ENCODE measurements around the gene RPS6KA5.
"Not testable (repeated sequence)": the region's sequence is repeated elsewhere in the genome, so short reads cannot be mapped to it uniquely, and the experiment has no call there.

RPS6KA5 gene

DNA sequence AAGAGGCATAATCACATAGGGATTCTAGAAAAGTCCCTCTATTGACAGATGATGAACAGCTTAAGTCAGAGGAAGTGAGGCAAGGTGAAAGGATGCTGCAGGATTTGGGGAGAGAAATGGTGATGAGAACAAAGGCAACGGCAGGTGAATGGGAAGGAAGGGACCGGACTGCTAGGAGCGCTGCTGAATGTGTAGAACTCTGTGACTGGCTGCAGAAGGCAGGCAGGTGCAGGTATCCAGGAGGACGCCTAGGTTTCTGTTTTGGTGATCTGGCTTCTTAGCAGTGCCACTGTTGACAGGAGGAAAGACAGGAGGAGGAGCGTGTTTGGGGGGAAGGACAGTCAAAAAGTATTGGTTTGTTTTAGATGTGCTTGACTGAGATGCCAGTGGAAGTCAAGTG lies 185.8 kb downstream of the RPS6KA5 start:
- no peak for DNase-seq (ENCODE audit: low spot score)

DNA sequence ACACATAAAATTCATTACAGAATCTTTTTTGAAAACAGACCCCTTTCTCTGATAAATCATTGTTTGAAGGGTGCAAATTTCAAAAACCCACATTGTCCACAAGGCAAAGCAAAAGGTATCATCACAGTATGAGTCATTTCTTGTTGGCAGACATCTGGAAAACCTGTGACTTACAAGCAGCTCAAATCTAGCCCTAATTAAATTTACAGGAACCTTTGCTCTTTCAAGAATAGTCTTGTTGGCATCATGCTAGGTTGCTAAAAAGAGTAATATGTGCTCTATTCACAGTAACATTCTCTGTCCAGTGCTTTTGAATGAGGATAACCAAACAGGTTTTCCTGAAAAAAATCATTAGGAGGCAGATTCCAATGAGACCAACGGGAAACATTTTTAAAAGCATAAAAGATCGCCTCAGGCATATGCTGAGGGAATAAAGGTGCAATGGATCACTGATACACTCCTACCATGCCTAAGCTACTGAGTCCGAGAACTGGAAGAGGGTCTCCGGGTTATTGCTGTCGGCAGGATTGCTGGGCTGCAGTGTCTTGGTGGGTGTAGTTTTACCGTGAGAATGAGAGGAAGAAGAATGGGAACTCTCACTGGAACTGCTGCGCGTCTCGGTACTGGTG lies 188.7 kb downstream of the RPS6KA5 start:
- DNase-seq (ENCODE audit: low spot score): peak; percentile 2

DNA sequence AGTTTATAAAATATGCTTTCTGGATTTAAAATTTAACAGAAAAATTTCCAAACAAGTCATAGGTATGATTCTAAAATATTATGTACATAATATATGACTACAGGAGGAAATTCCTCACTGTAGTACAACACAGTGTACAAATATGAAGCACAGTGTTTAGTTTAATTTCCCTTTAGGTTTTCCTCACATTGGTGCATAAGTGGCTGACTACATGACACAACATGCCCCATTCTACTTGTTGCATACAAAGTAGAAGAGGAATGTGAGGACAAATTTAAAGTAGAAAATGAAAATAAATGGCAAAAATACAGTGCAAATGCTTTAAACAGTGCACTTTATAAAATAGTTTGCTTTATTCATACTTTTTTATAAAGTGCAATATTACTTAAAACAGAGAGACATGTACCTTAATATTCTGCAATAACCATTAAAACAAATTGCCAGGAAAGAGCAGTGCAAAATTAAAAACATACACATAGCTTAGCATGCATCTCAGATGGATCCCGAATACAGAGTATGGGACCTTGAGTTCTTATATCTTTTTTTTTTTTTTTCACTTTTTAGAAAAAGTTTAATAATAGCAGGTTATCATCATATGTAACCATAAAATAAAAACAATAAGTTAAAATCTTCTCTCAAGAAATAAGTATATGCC lies 189.4 kb downstream of the RPS6KA5 start:
- no peak for DNase-seq (ENCODE audit: low spot score)

DNA sequence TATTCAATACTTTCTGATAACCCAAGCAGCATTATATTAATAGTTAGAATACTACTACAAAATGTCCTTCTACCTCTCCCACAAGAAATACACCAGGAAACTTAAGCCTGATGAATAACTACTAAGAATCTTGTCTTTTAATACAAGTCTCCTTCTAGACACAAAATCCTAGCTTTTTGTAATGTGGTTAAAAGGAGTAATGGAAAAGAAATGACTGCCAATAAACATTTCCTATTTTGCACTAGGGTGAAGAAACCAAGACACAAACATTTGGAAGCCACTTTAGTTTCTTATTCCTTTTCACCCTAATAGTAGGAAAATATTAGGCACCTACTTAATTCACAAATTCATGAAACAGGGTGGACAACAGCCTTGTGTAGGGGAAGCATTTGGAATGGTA lies 192.9 kb downstream of the RPS6KA5 start:
- DNase-seq (ENCODE audit: low spot score): no peak

DNA sequence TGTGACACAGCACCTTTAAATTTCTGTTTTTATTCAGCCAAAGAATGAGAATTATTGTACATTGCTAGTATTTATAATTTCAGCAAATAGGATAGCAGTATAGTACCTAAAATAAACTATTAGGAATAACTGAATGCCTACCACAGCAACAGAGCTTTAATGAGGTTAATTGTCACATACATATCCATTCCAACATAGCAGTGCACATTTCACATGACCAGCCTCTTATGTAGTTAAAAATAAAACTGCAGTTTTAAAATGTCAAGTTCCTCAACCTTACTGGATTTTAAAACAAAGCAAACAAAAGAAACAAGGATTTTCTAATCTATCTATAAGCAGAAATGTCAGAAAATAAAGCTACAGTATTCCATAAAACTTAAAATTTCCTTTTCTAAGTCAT lies 193.6 kb downstream of the RPS6KA5 start:
- no peak for DNase-seq (ENCODE audit: low spot score)

DNA sequence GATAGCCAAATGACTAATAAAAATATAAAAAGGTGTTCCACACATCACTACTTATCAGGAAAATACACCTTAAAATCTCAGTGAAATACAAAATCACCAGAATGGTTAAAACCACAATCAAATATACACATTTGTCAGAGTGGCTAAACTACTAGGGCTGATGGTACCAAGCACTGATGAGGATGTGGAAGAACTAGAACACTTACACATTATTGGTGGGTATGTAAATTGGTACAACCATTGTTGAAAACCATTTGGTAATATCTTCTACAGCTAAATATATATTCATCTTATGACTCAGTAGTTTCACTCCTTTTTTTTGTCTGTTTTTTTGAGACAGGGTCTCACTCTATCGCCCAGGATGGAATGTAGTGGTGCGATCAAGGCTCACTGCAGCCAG lies 195.7 kb downstream of the RPS6KA5 start:
- DNase-seq (ENCODE audit: low spot score): no peak

DNA sequence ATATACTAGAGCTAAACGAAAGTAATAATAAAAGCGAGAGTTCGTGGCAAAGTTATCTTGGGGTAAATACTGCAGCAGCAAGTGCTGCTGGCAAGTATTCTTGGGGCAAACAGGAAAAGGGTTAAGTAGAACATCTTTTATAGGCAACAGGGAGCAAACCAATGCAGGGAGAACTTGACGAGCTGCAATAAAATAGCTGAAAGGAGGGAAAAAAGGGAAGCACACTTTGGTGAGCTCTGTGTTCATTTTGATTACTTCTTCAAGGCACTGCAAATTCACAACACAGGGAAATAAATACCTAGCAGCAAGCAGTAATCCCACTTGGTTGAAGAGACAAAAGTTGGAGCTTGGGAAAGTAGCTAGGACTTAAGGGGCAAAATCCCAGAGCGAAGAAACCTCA lies 201.9 kb downstream of the RPS6KA5 start:
- no peak for DNase-seq (ENCODE audit: low spot score)

DNA sequence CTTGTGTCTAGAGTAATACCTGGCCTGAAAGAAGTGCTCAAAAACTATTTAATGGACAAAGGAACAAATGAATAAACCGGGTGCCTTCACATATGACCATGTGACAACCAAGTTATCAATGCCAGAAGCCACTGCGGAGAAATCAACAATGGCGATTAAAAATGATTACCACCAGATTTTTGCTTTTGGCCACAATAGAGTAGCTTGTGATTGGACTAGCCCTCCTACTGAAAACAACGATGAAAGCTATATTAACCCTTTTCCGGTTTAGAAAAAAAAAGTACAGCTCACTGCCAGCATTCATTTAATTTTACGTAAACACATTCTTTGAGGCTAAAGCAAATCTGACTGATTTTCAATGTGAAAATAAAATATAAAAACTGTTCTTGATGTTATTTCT lies 202.6 kb downstream of the RPS6KA5 start:
- no peak for DNase-seq (ENCODE audit: low spot score)

DNA sequence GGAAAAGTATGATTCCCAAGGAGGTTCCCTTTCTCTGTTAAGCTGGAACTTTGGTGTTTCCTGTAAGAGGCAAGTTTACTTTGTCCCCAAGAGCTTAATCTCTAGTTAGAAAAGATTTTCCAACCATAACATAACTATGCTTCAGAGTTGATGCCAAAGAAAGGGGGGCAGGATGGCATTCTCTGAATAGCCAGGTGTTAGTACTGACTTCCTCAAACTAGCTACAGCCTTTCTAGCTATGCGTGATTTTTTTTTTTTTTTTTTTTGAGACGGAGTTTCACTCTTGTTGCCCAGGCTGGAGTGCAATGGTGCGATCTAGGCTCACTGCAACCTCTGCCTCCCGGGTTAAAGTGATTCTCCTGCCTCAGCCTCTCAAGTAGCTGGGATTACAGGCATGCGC lies 204.3 kb downstream of the RPS6KA5 start:
- not testable (repeated sequence) for DNase-seq (ENCODE audit: low spot score)

DNA sequence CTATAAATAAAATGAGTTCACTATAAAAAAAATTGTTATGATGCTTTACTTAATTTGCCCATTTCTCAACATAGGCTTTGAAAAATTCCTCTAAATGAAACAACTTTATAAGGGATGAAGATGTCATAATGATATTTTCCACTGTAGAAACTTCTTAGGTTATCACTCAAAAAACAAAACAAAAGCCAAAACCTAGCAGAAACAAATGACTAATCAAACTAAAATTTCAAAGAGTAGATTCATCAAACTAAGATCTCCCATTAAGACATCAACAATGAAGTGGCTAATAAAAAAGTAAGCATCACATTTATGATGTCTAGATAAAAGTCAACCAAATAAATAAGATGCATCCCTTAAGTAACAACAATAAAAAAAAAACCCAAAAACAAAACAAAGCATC lies 207.3 kb downstream of the RPS6KA5 start:
- DNase-seq (ENCODE audit: low spot score): no peak

DNA sequence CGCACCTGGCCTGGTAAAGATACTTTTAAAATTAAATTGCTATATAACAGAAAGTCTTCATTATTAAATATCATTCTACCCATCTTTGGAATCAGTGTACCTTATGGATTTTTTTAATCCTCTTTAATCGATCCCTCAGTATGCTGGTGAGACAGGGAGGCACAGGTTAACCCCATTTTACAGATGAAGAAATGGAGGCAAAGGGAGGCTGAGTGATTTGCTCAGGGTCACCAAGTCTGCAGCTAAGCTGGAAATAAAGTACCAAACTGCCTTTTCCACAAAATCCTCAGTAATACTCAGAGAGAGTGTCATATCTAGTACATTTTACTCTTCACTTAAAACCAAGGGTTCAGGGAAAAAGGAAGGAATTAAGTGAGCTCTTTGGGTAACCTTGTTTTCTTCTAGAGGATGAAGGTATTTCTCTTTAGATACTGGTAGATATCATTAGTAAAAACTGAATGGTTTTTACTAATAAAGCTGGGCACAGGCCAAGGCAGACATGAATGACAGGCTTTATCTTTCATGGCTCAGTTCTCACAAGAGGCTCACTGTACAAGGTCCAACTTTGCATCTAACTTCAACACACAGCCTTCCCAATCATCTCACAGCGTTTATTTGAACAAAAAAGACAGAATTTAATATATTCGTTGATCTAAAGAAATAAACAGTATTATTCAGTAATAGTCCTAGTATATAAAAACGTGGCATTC lies 209.0 kb downstream of the RPS6KA5 start:
- no peak for DNase-seq (ENCODE audit: low spot score)

DNA sequence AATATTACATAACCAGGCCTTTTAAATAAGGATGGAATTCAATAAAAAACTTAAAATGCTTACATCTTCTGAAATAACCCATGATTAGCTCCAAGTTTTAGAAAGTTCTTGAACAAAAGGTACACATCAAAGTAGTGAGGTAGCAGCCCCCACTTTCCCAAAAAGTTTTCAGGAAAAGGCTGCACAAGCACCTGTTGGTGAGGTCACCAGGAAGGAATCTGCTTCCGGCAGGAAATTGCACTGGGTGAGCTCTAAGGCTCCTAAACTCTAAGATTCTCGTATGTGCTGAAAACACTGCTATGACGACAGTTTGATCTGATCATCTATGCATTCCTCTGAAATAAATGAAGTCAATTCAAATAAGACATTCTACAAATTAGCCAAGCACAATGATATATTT lies 210.0 kb downstream of the RPS6KA5 start:
- no peak for DNase-seq (ENCODE audit: low spot score)

DNA sequence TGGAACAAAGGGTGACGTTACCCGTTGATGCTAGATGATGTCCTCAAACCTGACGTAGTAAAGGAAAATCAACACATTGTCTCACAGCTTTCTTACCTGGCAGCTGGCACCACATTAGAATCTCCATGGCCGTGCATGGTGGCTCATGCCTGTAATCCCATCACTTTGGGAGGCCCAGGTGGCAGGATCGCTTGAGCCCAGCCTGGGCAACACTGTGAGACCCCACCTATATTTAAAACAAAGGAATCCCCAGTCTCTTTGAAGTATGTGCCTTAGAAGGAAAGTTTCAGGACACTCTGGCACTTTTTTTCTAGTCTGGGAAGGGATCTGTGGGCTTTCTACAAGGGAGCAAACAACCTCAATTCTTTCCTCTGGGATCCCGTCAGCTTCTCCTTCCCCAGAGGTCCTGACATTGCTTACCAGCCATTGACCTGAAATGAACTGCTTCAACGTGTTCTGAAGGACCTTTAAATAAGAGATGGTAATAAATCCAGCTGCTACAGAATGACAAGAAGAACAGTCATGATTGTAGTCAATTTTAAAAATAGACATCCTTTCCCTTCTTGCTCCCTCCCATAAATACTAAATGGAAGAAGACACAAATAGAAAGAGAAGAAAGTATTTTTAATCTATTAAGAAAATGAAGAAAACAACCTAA lies 210.5 kb downstream of the RPS6KA5 start:
- no peak for DNase-seq (ENCODE audit: low spot score)

DNA sequence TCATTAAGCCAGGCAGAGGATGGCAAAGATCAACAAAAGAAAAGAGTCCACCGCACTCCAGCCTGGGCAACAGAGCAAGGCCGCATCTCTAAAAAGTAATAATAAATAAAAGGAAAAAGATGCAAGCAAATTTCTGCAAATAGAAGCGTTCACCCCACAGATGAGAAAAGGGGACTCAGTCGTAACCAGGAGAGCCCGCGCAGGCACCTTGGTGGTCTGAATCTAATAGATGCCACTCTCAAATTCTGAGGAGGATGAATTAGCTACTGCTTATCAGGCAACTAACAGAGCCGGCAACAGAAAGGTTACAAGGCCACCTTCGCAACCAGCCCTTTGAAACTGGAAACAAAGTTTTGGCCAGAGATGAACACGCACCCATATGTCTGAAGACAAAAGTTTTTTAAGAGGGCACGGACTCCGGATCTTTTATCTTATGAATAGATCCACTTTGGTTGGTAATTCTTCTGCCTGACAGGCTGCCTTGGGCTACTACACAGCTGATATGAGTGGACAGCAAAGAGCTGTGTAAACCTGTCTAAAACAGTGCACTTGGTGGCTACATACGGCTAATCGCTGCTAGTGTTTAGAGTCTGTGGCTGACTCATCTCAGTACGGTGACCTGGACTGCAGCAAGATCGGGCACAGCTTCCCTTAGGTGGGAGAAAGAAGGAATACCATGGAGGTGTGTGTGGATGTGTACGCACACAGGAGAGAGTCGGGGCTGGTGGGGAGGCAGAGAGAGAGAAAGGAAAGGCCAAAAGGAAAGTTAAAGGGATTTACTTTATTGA lies 211.3 kb downstream of the RPS6KA5 start:
- DNase-seq (ENCODE audit: low spot score): no peak

DNA sequence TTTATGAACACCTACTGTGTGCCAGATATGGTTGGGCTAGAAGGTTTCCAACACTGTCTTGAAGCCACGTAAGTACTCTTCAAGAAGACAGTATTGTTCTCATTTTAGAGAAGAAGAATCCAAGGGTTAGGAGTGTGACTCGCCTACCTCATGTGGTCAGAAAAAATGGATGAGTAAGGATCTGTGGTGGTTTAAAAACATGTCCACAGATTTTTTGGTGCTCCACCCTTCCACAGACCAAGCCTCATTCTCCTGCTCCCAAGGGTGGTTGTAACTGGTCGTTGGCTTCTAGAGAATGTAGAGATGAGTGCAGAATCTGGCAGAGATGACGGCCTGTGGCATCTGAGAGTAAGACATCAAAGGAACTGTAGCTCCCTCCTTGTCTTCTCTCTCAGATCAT lies 213.9 kb downstream of the RPS6KA5 start:
- no peak for DNase-seq (ENCODE audit: low spot score)

DNA sequence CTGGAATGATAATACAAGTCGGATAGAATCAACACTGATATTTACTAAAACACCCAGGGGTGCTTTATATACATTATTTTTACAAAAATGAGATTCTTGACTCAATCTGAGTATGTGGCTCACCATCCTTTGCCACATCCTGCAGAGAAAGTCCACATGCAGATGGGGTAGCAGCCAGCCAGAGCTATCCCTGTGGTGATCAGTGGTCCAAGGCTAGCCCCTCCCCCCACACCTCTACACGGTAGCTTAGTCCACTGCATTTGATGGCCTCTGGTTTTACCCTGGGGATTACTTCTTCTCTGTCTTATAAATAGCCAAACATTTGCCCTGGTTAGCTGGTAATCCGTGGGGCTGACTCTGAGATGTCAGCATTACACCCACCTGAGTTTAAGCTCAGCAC lies 216.1 kb downstream of the RPS6KA5 start:
- DNase-seq (ENCODE audit: low spot score): no peak

DNA sequence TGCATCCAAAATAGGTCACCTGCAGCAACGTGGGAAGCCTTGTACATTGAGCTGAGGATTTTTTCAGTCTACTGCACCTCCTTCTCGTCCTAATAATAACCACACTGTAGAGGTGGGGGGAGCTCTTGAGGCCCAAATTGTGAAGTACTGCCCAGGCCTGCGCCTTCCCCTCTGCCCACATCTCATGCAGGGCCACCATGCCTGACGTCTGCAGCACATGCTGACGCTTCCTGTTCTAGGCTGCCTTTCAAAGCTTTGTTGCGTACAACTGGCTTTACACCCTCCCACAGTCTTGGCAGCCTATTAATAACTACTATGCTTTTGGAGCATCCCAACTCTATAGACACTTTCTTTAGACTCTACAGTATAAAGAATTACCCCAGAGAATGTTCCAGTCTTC lies 217.7 kb downstream of the RPS6KA5 start:
- no peak for DNase-seq (ENCODE audit: low spot score)

DNA sequence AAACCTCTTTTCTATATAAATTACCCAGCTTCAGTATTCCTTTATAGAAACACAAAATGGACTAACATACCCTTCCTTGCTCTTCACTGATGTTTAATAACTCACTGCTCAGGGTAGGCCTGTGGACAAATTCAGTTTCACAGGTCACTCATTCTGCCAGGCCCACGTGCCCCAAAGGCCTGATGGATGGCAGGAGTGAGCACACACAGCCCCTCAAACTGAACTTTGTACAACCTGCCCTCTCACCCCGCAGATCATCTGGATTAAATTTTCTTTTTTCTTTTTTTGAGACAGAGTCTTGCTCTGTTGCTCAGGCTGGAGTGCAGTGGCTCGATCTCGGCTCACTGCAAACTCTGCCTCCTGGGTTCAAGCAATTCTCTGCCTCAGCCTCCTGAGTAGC lies 219.8 kb downstream of the RPS6KA5 start:
- DNase-seq (ENCODE audit: low spot score): not testable (repeated sequence)

DNA sequence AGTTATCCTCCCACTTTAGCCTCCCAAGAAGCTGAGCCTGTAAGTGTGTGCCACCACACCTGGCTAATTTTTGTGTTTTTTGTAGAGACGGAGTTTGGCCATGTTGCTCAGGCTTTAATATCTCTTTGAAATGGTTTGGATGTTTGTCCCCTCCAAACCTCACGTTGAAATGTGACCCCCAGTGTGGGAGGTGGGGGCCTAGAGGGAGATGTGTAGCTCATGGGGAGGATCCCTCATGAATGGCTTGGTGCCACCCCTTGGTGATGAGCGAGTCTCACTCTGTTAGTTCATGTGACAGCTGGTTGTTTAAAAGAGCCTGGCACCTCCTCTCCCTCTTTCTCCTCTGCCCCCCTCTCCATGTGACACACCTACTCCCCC lies 220.6 kb downstream of the RPS6KA5 start:
- no peak for DNase-seq (ENCODE audit: low spot score)

DNA sequence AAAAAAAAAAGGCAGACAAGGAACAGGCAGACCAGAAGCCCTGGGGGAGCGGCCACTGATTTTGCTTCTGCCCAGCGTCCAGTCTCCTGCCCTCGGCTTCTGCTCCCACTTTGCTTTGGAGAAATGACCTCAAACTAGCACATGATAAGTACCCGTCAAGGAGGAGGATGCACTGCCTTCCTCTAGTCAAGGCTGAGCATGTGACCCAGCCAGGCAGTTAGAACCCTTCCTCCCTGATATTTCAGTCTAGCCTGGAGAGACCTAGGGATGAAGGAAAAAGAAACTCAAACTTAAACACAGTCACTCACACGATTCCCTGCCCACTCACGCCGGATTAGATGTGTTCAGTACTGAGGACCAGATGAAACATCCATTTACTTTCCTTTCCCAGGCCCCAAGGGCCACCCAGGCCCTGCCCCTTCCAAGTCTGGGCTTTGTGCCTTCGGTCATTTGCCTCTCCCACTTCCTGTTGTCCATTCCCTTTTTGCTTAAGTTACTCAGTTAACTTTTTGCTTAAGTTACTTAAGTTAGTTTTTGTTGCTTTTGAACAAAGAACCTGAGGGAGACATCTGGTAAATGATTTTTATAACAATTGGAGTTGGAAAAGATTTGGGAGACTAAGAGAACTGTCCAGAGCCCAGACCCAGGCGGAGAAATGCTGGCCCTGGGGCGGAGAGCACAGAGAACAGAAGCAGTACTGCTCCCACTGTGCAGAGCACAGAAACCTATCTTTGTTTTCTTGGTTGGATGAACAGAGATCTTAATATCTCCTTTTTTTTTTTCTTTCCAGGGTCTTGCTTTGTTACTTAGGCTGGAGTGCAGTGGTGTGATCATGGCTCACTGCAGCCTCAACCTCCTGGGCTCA lies 221.2 kb downstream of the RPS6KA5 start:
- DNase-seq (ENCODE audit: low spot score): no peak

DNA sequence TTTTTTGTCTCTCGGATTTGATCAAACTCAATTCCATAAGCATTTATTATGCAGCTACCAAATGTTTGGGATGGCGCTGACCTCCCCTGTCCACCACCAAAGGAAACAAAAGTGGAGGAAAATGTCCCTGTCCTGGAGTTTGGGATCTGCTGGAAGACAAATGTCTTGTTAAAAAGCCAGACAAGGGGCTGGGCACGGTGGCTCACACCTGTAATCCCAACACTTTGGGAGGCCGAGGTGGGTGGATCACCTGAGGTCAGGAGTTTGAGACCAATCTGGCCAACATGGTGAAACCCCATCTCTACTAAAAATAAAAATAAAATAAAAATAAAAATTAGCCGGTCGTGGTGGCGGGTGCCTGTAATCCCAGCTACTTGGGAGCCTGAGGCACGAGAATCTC lies 221.9 kb downstream of the RPS6KA5 start:
- not testable (repeated sequence) for DNase-seq (ENCODE audit: low spot score)
